GM23248 (cell line): ENCODE data around the gene TUBB2A. TPM values are rescaled to one million over a fixed set of nuclear protein-coding genes. Genes with fewer than 3 reads are reported as not detected.
"Not testable (repeated sequence)": the region's sequence is repeated elsewhere in the genome, so short reads cannot be mapped to it uniquely, and the experiment has no call there.

Experiments used
- DNase-seq: peaks from one replicate; pipeline ENCODE4 v3.0.0-alpha.2; 2015
- H2AFZ ChIP-seq: fragments of 200-600 bp; sonication (generic); 2 replicates; pipeline ENCODE4 v1.6.1; 2016; ENCODE audit warnings: antibody characterized with exemption
- H3F3A ChIP-seq: fragments of 200-600 bp; sonication (generic); 2 replicates; pipeline ENCODE4 v1.6.1; 2016; ENCODE audit warnings: mild to moderate bottlenecking, antibody characterized with exemption, mixed run types; ENCODE audit not compliant: insufficient read depth
- H3K27ac ChIP-seq: fragments of 200-600 bp; sonication (generic); 2 replicates; pipeline ENCODE4 v1.5.1; 2016; ENCODE audit warnings: mild to moderate bottlenecking
- H3K27me3 ChIP-seq: fragments of 200-600 bp; sonication (generic); replicated peaks from 2 replicates; pipeline ENCODE4 v1.6.1; 2016; ENCODE audit warnings: mild to moderate bottlenecking; ENCODE audit not compliant: insufficient read depth
- H3K36me3 ChIP-seq: fragments of 200-600 bp; sonication (generic); 2 replicates; pipeline ENCODE4 v1.6.1; 2016; ENCODE audit warnings: low read depth, mild to moderate bottlenecking
- H3K4me1 ChIP-seq: fragments of 200-600 bp; sonication (generic); 2 replicates; pipeline ENCODE4 v1.6.1; 2016; ENCODE audit warnings: mild to moderate bottlenecking; ENCODE audit not compliant: insufficient read depth
- H3K4me2 ChIP-seq: fragments of 200-600 bp; sonication (generic); one replicate; pipeline ENCODE4 v1.6.1; 2016; ENCODE audit warnings: mild to moderate bottlenecking; ENCODE audit not compliant: unreplicated experiment
- H3K4me3 ChIP-seq: fragments of 200-600 bp; sonication (generic); 2 replicates; pipeline ENCODE4 v1.5.1; 2016; ENCODE audit warnings: mild to moderate bottlenecking
- H3K79me2 ChIP-seq: fragments of 200-600 bp; sonication (generic); 2 replicates; pipeline ENCODE4 v1.6.1; 2016; ENCODE audit warnings: mild to moderate bottlenecking; ENCODE audit not compliant: insufficient read depth
- H3K9ac ChIP-seq: fragments of 200-600 bp; sonication (generic); 2 replicates; pipeline ENCODE4 v1.6.1; 2016; ENCODE audit warnings: mild to moderate bottlenecking
- H3K9me2 ChIP-seq: fragments of 200-600 bp; sonication (generic); 2 replicates; pipeline ENCODE4 v1.6.1; 2016; ENCODE audit warnings: mixed run types, mild to moderate bottlenecking, moderate library complexity; ENCODE audit not compliant: insufficient read depth
- H3K9me3 ChIP-seq: fragments of 200-600 bp; sonication (generic); one replicate; pipeline ENCODE4 v1.6.1; 2017; ENCODE audit warnings: low read depth
- H4K20me1 ChIP-seq: fragments of 200-600 bp; sonication (generic); 2 replicates; pipeline ENCODE4 v1.6.0; 2016; ENCODE audit not compliant: insufficient read depth
- EZH2 ChIP-seq: fragments of 200-600 bp; sonication (generic); IDR thresholded peaks from 2 replicates; pipeline ENCODE4 v1.6.1; 2018; ENCODE audit warnings: antibody characterized with exemption, mild to moderate bottlenecking; ENCODE audit not compliant: insufficient read depth, poor library complexity, severe bottlenecking
- EZH2phosphoT487 ChIP-seq: fragments of 200-600 bp; sonication (generic); IDR thresholded peaks from 2 replicates; pipeline ENCODE4 v1.6.1; 2018; ENCODE audit warnings: antibody characterized with exemption, moderate library complexity, mild to moderate bottlenecking, low read depth; ENCODE audit not compliant: insufficient read depth
- WGBS, 2 experiments: methylation state at CpG; one replicate each; pipeline ENCODE4 v1.1.6; 2015 to 2017; ENCODE audit warnings: low lambda C conversion rate in 2 of 2, low coverage in 1 of 2; ENCODE audit errors: missing lambda C conversion rate in 2 of 2; 5-methylcytosine and 5-hydroxymethylcytosine counted together
- in situ Hi-C: fragments of 300-500 bp; cut with MboI; formaldehyde crosslinking; loops from 2 replicates; pipeline ENCODE4 v1.15.0; 2020
- polyA plus RNA-seq: library from polyadenylated mRNA; unstranded; fragments of >200 nt; fragmentation: Nextera tagmentation; extraction: Ambion mirVana; gene quantifications from 2 replicates; pipeline ENCODE4 v1.2.1, GENCODE V29; 2016
- total RNA-seq: library from RNA; depleted of rRNA; stranded (reverse); fragments of >200 nt; shearing (Covaris generic); gene quantifications from 2 replicates; pipeline ENCODE4 v1.2.3, GENCODE V29; 2014

Gene TUBB2A
- total and polyA plus RNA-seq, 2 experiments from 2014 or later = 163 to 190 TPM

DNA sequence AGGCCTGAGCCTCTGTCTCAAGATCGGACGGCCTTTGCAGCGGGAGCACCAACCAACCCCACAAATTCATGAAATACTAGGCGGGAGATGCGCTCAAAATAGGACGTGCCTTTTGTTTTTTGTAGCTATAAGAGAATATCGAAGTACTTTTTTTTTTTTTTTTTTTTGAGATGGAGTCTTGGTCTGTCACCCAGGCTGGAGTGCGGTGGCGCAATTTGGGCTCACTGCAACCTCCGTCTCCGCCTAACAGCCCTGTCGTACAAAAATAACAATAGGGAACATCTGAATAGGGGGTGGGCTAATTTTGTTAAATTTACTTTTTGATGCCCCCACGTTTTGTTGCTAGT, 5.9 kb upstream of the TUBB2A start:
- H3K4me3 ChIP-seq = peak overlapping the region; percentile 80
- DNase-seq = no peak

DNA sequence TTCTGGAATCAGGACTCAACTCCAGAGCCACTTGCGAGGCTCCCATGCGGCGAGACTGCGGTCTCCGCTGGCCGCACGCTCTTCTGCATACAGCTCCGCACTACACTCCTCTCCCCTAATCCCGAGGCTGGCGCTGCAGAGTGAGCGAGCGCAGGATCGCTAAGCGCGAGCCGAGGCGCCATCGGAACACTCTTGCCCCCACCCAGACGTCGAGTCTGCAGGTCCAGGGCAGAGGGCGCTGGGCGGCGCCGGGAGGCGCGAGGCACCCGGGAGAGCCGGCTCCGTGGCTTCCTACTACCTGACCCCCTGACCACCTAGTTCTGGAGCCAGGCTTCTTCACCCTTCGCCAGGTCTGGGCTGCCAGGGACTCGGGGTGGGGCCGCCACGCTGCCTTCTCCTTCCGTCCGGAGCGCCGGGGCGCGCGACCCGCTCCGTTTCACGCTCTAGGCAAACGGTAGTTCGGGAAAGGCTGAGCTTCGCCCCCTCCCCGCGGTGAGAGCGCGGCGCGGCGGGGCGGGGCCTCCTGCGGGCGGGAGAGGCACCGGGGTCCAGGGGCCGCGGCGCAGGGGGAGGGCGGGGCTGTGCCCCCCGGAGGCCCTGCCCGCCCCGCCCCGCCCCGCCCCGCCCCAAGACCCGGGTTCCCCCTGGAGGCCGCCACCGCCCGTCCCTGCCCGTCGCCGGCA, 5.4 kb upstream of the TUBB2A start:
- Histone ChIP-seq H3K79me2 (no peaks in the 10 kb centered on the region), H3K36me3 (no peaks in the 10 kb centered on the region), H4K20me1 (no peaks in the 10 kb centered on the region), H3K27ac (peak overlapping the region; percentile 94), H3K4me1 (peaks cover 19% of the 10 kb centered on the region), H3K9me2 (no peaks in the 10 kb centered on the region), H3K27me3 (no peaks in the 10 kb centered on the region), H2AFZ (peak overlapping the region; percentile 82), H3K9me3 (no peaks in the 10 kb centered on the region), H3F3A (peaks cover 37% of the 10 kb centered on the region), H3K4me2 (peak overlapping the region; percentile 82), H3K4me3 (peak overlapping the region; percentile 80), H3K9ac (peak overlapping the region; percentile 94)
- WGBS, 2 experiments = 2% methylated on average over 26 to 62 of the region's 74 CpGs
- peak; percentile 91 for DNase-seq
- no peak for TF ChIP-seq EZH2
- no peak for TF ChIP-seq EZH2phosphoT487
- in situ Hi-C loops = no loop called here

More for the DNA sequence above, 5.9 kb upstream of the TUBB2A start:
- H3K27me3 ChIP-seq = no peaks in the 10 kb centered on the region
- no peaks in the 10 kb centered on the region for H3K36me3 ChIP-seq
- peak overlapping the region; percentile 69 for H3K4me2 ChIP-seq
- H4K20me1 ChIP-seq = no peaks in the 10 kb centered on the region
- H3K9me3 ChIP-seq = no peaks in the 10 kb centered on the region
- H2AFZ ChIP-seq = peak overlapping the region; percentile 57
- TF ChIP-seq EZH2phosphoT487 (no peak), EZH2 (no peak)
- H3K79me2 ChIP-seq = no peaks in the 10 kb centered on the region
- H3K4me1 ChIP-seq = peaks cover 19% of the 10 kb centered on the region
- peak overlapping the region; percentile 94 for H3K9ac ChIP-seq
- H3K27ac ChIP-seq = peak overlapping the region; percentile 94
- H3F3A ChIP-seq = peaks cover 37% of the 10 kb centered on the region
- no peaks in the 10 kb centered on the region for H3K9me2 ChIP-seq
- in situ Hi-C loops = no loop called here
- 7% methylated on average over 13 of the region's 13 CpGs for WGBS, 2 experiments

DNA sequence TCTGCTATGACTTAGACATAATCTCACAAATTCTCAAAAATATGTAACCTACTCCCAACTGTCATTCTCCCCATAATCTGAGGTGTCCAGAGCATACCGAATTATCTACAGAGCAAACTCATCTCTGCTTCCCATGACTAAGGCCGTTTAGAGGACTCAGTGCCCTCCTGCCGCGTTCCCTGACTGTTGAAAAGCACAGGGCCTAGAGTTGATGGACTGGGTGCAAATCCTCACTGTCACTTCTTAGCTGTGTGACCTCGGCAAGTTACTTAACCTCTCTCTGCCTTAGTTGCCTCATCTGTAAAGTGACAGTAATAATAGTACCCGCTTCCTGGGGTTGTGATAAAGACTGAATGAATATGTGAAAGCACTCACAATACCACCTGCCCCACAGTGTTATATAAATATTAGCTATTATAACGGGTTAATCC, 4.7 kb upstream of the TUBB2A start:
- in situ Hi-C loops = no loop called here
- Histone ChIP-seq H3K79me2 (peaks cover 2% of the 10 kb centered on the region), H3K27me3 (no peaks in the 10 kb centered on the region), H3K4me3 (peak overlapping the region; percentile 80), H3K27ac (peak overlapping the region; percentile 94), H3K4me2 (peak overlapping the region; percentile 82), H4K20me1 (no peaks in the 10 kb centered on the region), H3K9ac (peak overlapping the region; percentile 94), H3K36me3 (no peaks in the 10 kb centered on the region), H3K4me1 (peaks cover 19% of the 10 kb centered on the region), H2AFZ (peak overlapping the region; percentile 82; the same call in 1 of the 2 replicates), H3K9me3 (no peaks in the 10 kb centered on the region), H3K9me2 (no peaks in the 10 kb centered on the region), H3F3A (peaks cover 37% of the 10 kb centered on the region)
- 14 to 17% methylated on average over 6 to 7 of the region's 7 CpGs for WGBS, 2 experiments
- TF ChIP-seq EZH2phosphoT487 (no peak), EZH2 (no peak)
- peak; percentile 82 for DNase-seq

DNA sequence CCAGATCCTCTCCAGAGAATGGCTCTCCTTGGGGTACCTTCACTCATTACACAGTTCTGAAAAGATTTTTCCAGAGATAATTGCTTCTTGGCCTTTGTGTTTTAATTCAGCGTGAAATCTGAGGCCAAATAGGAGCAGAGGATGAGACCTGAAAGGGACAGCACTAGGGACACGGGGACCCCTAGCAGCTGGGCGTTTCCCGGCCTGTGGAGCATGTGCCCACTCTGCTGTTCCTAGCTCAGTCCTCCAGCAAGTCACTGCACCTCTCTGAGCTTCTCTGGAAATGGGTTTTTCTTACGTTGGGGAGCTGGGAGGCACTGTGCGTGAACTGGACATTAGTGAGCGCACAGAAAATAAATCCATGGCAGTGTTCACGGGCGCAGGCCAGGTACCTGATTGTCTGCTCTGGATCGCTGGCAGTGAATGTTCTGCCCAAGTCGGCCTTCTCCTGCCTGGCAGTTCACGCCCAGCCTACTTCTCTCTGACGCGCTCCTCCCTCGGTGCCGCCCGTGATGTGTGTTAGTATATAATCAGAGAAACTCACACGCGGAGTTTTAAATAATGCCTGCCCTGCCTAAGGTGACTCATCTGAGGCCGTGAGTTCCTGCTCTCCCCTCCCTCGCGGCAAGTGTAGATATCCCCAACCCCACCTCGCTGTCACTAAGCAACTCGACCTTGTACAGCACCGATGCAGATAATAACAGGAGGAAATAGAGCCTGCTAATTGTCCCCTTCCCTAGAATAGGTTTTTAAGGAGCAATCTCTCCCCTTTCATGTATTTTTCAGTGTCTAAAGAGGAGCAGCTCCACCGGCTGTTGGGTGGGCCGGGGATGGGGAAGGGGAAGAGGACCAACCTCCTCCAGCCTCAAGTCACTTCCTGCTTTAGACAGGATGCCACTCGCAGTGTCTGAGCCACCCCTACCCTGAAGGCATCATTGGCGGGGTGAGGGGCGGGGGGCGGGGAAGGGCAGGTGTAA, 2.7 kb upstream of the TUBB2A start:
- no peak overlapping the region for H3K4me2 ChIP-seq
- H4K20me1 ChIP-seq = no peaks in the 10 kb centered on the region; the same call in 1 of the 2 replicates
- peaks cover 19% of the 10 kb centered on the region for H3K79me2 ChIP-seq
- no peaks in the 10 kb centered on the region for H3K27me3 ChIP-seq
- in situ Hi-C loops = no loop called here
- H3F3A ChIP-seq = peaks cover 22% of the 10 kb centered on the region
- TF ChIP-seq EZH2 = no peak
- no peak for TF ChIP-seq EZH2phosphoT487
- WGBS, 2 experiments = 80 to 84% methylated on average over 31 of the region's 31 CpGs
- H3K4me3 ChIP-seq = no peak overlapping the region
- H3K36me3 ChIP-seq = peaks cover 6% of the 10 kb centered on the region; the same call in 1 of the 2 replicates
- H3K27ac ChIP-seq = no peak overlapping the region
- no peak overlapping the region for H3K9ac ChIP-seq
- no peaks in the 10 kb centered on the region for H3K9me2 ChIP-seq
- DNase-seq = no peak
- no peak overlapping the region for H2AFZ ChIP-seq
- peaks cover 4% of the 10 kb centered on the region; the same call in 1 of the 2 replicates for H3K4me1 ChIP-seq
- no peaks in the 10 kb centered on the region for H3K9me3 ChIP-seq

DNA sequence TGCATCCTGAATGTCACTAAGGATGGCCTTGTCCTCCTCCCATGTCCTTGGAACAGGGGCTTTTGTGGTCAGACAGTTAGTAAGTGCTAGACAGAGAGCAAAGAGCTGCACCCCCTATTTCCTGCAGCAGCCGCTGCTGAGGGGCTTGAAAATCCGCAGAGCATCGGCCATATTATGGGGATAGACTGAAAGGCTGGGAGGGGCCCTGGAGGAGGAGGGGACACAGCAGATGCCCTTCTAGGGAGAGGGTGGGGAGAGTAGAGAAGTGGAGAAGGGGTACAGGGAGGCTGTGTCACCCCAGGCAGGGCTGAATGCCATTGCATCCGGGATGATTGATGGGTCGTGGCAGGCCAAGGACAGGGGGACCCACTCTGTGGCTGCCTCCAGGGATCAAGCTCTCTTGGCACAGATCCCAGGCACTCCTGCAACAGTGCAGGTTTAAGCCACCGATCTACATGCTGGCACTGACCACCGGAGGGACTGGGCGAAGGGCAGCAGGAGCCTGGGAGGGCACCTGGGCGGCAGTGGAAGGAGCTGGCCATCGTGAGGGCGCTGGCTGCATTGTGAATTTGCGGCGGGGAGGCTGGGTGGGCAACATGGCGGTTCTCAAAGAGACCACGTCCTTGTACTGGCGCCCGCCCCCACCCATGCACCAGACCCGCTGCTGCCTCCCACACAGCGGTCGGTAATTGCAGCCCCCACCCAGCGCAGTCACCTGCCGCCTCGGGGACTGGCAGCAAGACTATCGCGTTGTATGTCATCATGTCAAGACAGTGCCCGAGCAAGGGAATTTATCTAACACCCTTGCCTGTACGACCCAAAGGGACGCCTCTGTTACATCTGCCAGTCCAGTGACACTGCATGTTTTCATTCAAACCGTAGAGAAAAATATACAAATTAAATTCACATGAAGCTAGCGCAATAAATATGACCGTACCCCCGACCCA, 887 bp downstream of the TUBB2A start:
- in situ Hi-C loops = not testable (repeated sequence)
- peak overlapping the region; percentile 9; the same call in 1 of the 2 replicates for H2AFZ ChIP-seq

More for the DNA sequence above, 887 bp downstream of the TUBB2A start:
- Histone ChIP-seq H3K79me2 (peaks cover 21% of the 10 kb centered on the region), H3F3A (peaks cover 35% of the 10 kb centered on the region), H3K36me3 (peaks cover 25% of the 10 kb centered on the region), H3K9ac (peak overlapping the region; percentile 99), H3K4me2 (peak overlapping the region; percentile 96), H3K27ac (peak overlapping the region; percentile 89), H3K4me3 (peak overlapping the region; percentile 98)
- H4K20me1 ChIP-seq, H3K9me2 ChIP-seq, H3K9me3 ChIP-seq, H3K27me3 ChIP-seq, H3K4me1 ChIP-seq: not testable (repeated sequence)
- WGBS, 2 experiments = 5% methylated on average over 26 to 28 of the region's 32 CpGs
- peak; percentile 48 for DNase-seq
